Right cardiac atrium (tissue), 5 donors: ENCODE results near the gene GLIPR1. TPM values are rescaled to one million over a fixed set of nuclear protein-coding genes. Genes with fewer than 3 reads are reported as not detected.
"Not testable (repeated sequence)": the region's sequence is repeated elsewhere in the genome, so short reads cannot be mapped to it uniquely, and the experiment has no call there.

Experiments used
- ATAC-seq, 2 donors: fragments of 200-7000 bp; cut with Tn5 transposase; one replicate each; pipeline versions ENCODE4 v1.8.0 to v1.9.1; 2020; ENCODE audit warnings: moderate library complexity in 2 of 2, mild to moderate bottlenecking in 1 of 2
- DNase-seq, 3 donors: peaks; one replicate each; pipeline ENCODE4 v3.0.0-alpha.2; 2020
- H3K27ac ChIP-seq: one replicate; pipeline ENCODE4 v1.5.1; 2013; ENCODE audit warnings: mild to moderate bottlenecking, low read length, control low read depth, moderate library complexity
- H3K27me3 ChIP-seq: one replicate; pipeline ENCODE4 v1.6.1; 2013; ENCODE audit not compliant: control insufficient read depth, insufficient read depth
- H3K4me1 ChIP-seq: one replicate; pipeline ENCODE4 v1.6.1; 2013; ENCODE audit warnings: low read length; ENCODE audit not compliant: control insufficient read depth, insufficient read depth
- H3K4me3 ChIP-seq: one replicate; pipeline ENCODE4 v1.5.1; 2013; ENCODE audit warnings: low read length, control low read depth
- H3K9me3 ChIP-seq: one replicate; pipeline ENCODE4 v1.6.1; 2013; ENCODE audit warnings: low read length; ENCODE audit not compliant: control insufficient read depth
- whole genome bisulfite sequencing: extraction: QIAGEN DNeasy Blood & Tissue Kit; methylation state at CpG from one replicate; pipeline ENCODE4 v1.1.7; 2013; 5-methylcytosine and 5-hydroxymethylcytosine counted together
- intact Hi-C, 4 donors: fragments of 100-400 bp; cut with DNase I; formaldehyde crosslinking; loops; one replicate each; pipeline versions ENCODE4 v1.11.0 to v1.14.0; 2022 to 2023
- polyA plus RNA-seq: library from polyadenylated mRNA; stranded (reverse); fragments of 200-250 nt; gene quantifications from one replicate; pipeline ENCODE4 v1.2.3, GENCODE V29; 2013
- total RNA-seq, 4 donors: library from RNA; stranded (reverse); fragmentation: NEBNext Ultra II Directional; extraction: Animal tissue kit (Norgen Biotek cat#: 25700); gene quantifications; one replicate each; pipeline ENCODE4 v1.2.1, GENCODE V29; 2021
- donor health status: healthy with polysubstance abuse.
- donor health status: DM: no; HTN: yes; CAD: no.
- donor health status: DM: no; HTN: no; CAD: no.
- donor health status: DM: no; HTN: yes; CAD: no; lungs with severe emphysema.
- donor health status: DM: yes; HTN: yes; CAD: no.

GLIPR1 gene
- total and polyA plus RNA-seq, 5 donors, result 2.7 to 23.5 (median 15.9) TPM

DNA sequence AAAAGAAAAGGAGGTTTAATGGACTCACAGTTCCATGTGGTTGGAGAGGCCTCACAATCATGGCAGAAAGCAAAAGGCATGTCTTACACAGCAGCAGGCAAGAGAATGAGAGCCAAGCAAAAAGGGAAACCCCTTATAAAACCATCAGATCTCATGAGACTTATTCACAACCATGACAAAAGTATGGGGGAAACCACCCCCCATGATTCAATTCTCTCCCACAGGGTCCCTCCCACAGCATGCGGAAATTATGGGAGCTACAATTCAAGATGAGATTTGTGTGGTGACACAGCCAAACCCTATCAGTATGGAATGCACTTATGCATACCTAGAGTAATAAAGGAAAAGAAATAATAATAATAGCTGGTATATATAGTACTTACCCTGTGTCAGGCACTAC is 4.5 kb upstream of the GLIPR1 start:
- Histone ChIP-seq H3K4me1 (peaks cover 2% of the 10 kb centered on the region), H3K27me3 (no peaks in the 10 kb centered on the region), H3K9me3 (no peaks in the 10 kb centered on the region), H3K4me3 (no peak overlapping the region), H3K27ac (no peak overlapping the region)
- WGBS, result 91% methylated on average over 1 of the region's 1 CpG
- ATAC-seq (no peak), DNase-seq (no peak)
- intact Hi-C loops, result no loop called here

DNA sequence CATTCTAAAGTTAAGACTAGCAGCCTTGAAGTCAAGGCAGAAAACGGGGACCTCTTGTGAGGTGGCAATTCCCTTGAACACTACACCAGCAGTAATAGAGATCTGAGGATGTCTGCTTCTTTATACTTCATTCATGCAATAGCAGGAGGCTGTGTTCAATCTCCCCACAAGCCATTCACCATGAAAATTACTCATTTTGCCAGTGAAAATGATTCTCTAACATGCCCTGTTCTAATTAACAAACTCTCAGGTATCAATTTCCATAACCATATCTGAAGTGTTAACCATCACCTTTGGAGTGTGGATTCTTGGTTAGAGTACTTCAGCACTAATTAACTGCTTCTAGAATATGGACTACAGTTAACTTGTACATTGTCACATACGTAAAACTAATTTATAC is 3.4 kb upstream of the GLIPR1 start:
- Histone ChIP-seq H3K4me3 (no peak overlapping the region), H3K4me1 (peaks cover 2% of the 10 kb centered on the region), H3K27me3 (no peaks in the 10 kb centered on the region), H3K9me3 (no peaks in the 10 kb centered on the region), H3K27ac (no peak overlapping the region)
- WGBS, result 83% methylated on average over 2 of the region's 2 CpGs
- ATAC-seq, result no peak
- intact Hi-C loops, result no loop called here
- DNase-seq, result no peak

DNA sequence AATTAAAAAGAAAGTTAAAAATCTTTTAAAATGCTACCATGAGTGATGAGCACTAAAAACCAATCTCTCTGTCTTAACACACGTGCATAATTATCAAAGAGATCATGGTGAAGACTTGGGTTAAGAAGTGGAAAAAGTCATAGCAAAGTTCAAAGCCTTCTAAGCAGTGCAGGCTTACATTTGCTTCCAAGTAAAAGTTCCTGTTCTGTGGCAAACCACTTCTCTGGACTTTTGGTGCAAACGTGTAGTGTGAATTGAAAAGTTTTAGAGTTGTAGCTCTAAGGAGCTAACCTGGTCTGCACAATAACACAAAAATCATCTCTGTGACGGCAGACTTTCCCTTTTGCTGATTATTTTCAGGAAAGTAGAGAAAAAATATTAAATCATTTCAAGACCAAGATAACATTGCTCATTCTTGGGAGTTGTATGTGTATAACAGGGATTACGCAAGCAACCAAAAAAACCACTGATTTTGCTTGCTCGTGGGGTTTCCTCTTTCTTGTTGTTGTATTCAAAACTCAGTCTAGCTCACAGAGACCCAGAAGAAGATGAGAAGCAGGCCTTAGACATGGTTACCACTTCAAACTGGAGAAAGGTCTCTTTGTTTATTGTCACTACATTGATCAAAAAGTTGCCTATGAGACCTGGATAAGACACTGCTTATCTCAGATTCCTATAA is 2.3 kb upstream of the GLIPR1 start:
- intact Hi-C loops, result no loop called here
- ATAC-seq (no peak), DNase-seq (no peak)
- peaks cover 2% of the 10 kb centered on the region for H3K4me1 ChIP-seq
- no peak overlapping the region for H3K27ac ChIP-seq
- H3K4me3 ChIP-seq, result no peak overlapping the region
- H3K9me3 ChIP-seq, result no peaks in the 10 kb centered on the region
- 48% methylated on average over 5 of the region's 5 CpGs for WGBS
- no peaks in the 10 kb centered on the region for H3K27me3 ChIP-seq

DNA sequence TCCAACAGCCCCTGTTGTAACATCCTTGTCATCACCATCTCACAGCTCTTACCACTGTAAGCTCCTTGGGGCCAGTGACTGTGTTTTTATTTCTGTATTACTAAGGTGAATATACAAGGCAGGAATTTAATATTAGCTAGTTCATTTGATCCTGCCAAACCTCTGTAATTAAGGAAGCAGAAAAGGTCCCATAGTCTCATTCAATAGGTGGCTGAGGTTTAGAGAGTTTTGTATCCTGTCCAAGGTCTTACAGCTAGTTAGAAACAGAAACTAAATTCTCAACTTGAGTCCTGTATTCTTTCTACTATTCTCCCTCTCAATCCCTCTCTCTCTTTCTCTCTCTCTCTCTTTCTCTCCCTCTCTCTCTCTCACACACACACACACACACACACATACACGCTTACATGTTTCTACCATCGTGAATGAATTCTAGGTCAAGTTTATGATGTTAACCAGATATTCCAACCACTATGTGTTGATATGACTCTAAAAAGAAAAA is 543 bp upstream of the GLIPR1 start:
- no peak for DNase-seq
- peak; percentile 34 to 50 for ATAC-seq
- intact Hi-C loops, result loop anchor here in 2 of 4 donors (10.0 kb wide), 2 partner anchors 85 to 95 kb away; partner anchors contain the start of gene GLIPR1L2 (in 1 of the 2)
- 36% methylated on average over 2 of the region's 2 CpGs for WGBS
- Histone ChIP-seq H3K27me3 (no peaks in the 10 kb centered on the region), H3K27ac (no peak overlapping the region), H3K4me1 (peaks cover 2% of the 10 kb centered on the region), H3K4me3 (peak overlapping the region; percentile 60), H3K9me3 (no peaks in the 10 kb centered on the region)

DNA sequence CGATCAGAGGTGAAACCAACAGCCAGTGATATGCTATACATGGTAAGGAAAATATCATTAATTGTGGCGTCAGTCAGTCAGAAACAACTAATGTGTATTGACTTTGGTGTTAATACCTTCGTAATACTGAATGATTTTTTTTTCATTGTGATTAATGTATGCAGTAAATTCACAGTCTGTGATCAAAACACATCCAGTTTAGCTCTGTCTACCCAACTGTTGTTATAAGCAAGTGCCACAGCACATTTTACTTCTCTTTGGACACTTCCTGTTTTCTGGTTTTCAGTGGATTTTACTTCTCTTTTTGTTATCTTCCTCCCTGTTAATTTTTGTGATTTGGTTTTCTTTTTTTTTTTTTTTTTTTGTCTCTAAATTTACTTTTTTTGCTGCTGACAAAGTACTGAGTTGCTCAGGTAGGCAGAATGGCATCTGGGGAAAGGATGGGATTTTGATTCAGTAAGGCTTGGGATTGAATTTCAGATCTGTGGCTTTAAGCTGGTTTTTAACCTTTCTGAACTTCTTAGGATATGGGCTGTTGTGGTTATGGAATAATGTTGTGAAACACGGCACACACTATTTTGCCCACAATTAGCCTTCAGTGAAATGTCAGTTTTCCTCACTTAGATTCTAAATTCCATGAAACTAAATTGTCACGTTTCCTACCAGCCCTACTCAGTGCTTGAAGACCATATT is 604 bp downstream of the GLIPR1 start:
- Histone ChIP-seq H3K27ac (no peak overlapping the region), H3K4me1 (peaks cover 2% of the 10 kb centered on the region), H3K27me3 (no peaks in the 10 kb centered on the region), H3K9me3 (no peaks in the 10 kb centered on the region), H3K4me3 (peak overlapping the region; percentile 60)
- intact Hi-C loops, result loop anchor here in 2 of 4 donors (10.0 kb wide), 2 partner anchors 86 to 96 kb away; partner anchors contain the start of gene GLIPR1L2 (in 1 of the 2)
- DNase-seq, result no peak
- WGBS, result 41% methylated on average over 5 of the region's 5 CpGs
- no peak for ATAC-seq

DNA sequence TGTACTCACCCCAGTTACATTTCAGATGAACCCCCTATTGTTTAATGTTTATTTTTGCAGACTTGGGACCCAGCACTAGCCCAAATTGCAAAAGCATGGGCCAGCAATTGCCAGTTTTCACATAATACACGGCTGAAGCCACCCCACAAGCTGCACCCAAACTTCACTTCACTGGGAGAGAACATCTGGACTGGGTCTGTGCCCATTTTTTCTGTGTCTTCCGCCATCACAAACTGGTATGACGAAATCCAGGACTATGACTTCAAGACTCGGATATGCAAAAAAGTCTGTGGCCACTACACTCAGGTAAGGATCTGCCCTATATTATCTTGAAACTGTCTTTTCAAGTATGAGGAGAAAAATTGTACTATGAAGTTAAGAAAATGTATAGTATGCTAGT is 1.2 kb downstream of the GLIPR1 start:
- peaks cover 2% of the 10 kb centered on the region for H3K4me1 ChIP-seq
- no peaks in the 10 kb centered on the region for H3K27me3 ChIP-seq
- intact Hi-C loops, result loop anchor here in 2 of 4 donors (10.0 kb wide), 2 partner anchors 87 to 97 kb away; partner anchors contain the start of gene GLIPR1L2 (in 1 of the 2)
- ATAC-seq, result no peak
- H3K9me3 ChIP-seq, result no peaks in the 10 kb centered on the region
- peak overlapping the region; percentile 60 for H3K4me3 ChIP-seq
- 68% methylated on average over 4 of the region's 4 CpGs for WGBS
- H3K27ac ChIP-seq, result no peak overlapping the region
- no peak for DNase-seq

DNA sequence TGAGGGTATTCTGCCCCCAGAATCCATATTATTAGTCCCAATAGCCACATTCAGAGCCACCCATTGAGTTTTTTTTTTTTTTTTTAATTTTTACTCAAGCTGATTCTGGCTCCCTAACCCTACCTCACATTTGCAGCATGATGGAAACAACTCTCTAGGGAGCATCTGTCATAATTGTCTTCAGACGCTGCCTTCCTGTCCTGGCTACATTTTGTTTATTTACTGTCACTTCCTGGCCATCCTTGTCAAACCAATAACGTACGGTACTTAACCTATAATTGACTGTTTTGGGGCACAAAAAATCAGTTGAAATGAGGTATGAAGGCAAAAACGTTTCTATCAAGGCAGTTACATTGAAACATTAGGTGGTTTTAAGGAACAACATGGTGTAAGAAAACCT is 2.1 kb downstream of the GLIPR1 start:
- peak overlapping the region; percentile 24 for H3K4me3 ChIP-seq

DNA sequence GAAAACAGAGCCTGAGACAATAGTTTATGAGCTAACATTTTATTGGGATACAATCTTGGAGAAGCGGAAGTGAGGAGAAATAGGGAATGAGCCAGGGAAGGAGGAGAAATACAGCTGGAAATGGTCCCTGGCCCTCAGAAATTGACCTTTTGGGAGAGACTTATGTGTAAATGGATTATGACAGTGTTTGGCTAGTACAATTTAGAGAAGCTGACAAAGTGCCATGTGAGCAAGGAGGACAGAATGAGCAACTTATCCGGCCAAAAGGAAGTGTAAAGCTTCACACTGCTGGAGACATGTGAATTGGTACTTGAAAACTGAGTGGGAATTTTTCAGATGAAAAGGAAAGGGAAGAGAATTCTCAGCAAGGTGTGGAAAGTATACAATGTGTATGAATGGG is 2.9 kb downstream of the GLIPR1 start:
- peak in 1 of 2 donors; percentile 7 for ATAC-seq
- Histone ChIP-seq H3K27ac (no peak overlapping the region), H3K4me1 (peaks cover 2% of the 10 kb centered on the region), H3K9me3 (no peaks in the 10 kb centered on the region), H3K4me3 (no peak overlapping the region), H3K27me3 (no peaks in the 10 kb centered on the region)
- DNase-seq, result no peak
- intact Hi-C loops, result loop anchor here in 2 of 4 donors (10.0 kb wide), 2 partner anchors 89 to 99 kb away; partner anchors contain the start of gene GLIPR1L2 (in 1 of the 2)
- WGBS, result 40% methylated on average over 2 of the region's 2 CpGs

More for the DNA sequence above, 2.1 kb downstream of the GLIPR1 start:
- ATAC-seq, result no peak
- no peak for DNase-seq
- Histone ChIP-seq H3K4me1 (peaks cover 2% of the 10 kb centered on the region), H3K9me3 (no peaks in the 10 kb centered on the region), H3K27ac (no peak overlapping the region), H3K27me3 (no peaks in the 10 kb centered on the region)
- 31% methylated on average over 4 of the region's 4 CpGs for WGBS
- intact Hi-C loops, result loop anchor here in 2 of 4 donors (10.0 kb wide), 2 partner anchors 88 to 98 kb away; partner anchors contain the start of gene GLIPR1L2 (in 1 of the 2)

DNA sequence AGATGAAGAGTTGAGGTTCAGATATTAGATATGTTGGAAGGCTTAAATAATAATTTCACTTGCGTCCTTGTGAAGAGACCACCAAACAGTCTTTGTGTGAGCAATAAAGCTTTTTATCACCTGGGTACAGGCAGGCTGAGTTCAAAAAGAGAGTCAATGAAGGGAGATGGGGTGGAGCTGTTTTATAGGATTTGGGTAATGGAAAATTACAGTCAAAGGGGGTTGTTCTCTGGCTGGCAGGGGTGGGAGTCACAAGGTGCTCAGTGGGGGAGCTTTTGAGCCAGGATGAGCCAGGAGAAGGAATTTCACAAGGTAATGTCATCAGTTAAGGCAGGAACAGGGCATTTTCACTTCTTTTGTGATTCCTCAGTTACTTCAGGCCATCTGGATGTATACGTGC is 3.9 kb downstream of the GLIPR1 start:
- not testable (repeated sequence) for DNase-seq, ATAC-seq, H3K27me3 ChIP-seq, H3K4me1 ChIP-seq, H3K4me3 ChIP-seq, H3K27ac ChIP-seq, H3K9me3 ChIP-seq
- WGBS, result 91% methylated on average over 2 of the region's 2 CpGs
- intact Hi-C loops, result loop anchor here in 2 of 4 donors (10.0 kb wide), 2 partner anchors 90 to 100 kb away; partner anchors contain the start of gene GLIPR1L2 (in 1 of the 2)

DNA sequence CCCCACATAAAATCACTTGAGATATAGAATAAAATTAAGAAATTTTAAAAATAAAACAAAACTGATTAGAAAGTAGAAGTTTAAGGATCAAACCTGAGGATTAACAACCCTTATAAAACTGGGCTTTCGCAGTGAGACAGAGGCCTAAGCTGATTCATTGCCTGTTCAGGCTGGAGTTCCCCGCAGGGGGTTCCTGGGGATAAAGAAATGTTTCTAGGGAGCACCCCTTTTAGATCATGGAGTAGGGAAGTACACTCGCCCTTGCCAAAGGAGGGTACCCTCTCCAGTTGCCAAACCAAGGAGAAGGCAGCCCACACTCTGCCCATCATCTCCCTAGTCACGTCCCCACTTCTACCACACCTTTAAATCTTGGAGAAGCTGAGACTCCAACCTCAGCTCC is 6.8 kb downstream of the GLIPR1 start:
- Histone ChIP-seq H3K4me1 (no peaks in the 10 kb centered on the region), H3K27me3 (no peaks in the 10 kb centered on the region), H3K4me3 (no peak overlapping the region), H3K27ac (no peak overlapping the region), H3K9me3 (no peaks in the 10 kb centered on the region)
- WGBS, result 94% methylated on average over 4 of the region's 4 CpGs
- DNase-seq (no peak), ATAC-seq (no peak)
- intact Hi-C loops, result loop anchor here in 2 of 4 donors (10.0 kb wide), 2 partner anchors 93 to 103 kb away; partner anchors contain the start of gene GLIPR1L2 (in 1 of the 2)

DNA sequence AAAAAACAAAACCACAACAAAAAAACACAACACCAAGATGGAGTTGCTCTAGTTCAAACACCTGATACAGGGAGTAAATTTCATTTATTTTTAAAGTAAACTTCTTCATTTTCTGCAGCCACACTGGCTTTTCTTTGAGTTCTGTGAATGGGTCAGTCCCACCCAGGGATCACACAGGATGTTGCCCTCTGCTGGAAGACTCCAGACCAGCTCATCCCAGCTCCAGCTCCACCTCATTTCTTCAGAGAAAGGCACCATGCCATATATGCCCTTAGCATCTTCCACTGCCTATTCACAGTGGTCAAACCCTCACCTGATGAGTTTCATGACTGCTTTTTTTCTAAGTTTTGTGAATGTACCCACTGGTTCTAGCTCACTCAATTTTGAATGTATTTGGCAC is 8.0 kb downstream of the GLIPR1 start:
- no peak overlapping the region for H3K4me3 ChIP-seq
- DNase-seq (peak; percentile 14 to 57 (median 47)), ATAC-seq (peak; percentile 64 to 71)
- H3K9me3 ChIP-seq, result no peaks in the 10 kb centered on the region
- H3K27me3 ChIP-seq, result no peaks in the 10 kb centered on the region
- no peak overlapping the region for H3K27ac ChIP-seq
- H3K4me1 ChIP-seq, result no peaks in the 10 kb centered on the region
- intact Hi-C loops, result loop anchor here in 2 of 4 donors (10.0 kb wide), 2 partner anchors 94 to 104 kb away; partner anchors contain the start of gene GLIPR1L2 (in 1 of the 2)
